ENCODE data around the gene TARM1. TPM values are rescaled to one million over a fixed set of nuclear protein-coding genes. Genes with fewer than 3 reads are reported as not detected.
"Not testable (repeated sequence)": the region's sequence is repeated elsewhere in the genome, so short reads cannot be mapped to it uniquely, and the experiment has no call there.

The TARM1 gene
- total RNA-seq, 1 donor from 2014 or later, result not detected

GRCh38 chr19:54099903-54100255, 18.7 kb upstream of the TARM1 start:
- DNase-seq (ENCODE audit: low spot score), result not testable (repeated sequence)

- DNase-seq (ENCODE audit: low spot score), result no peak
Measured at GRCh38 chr19:54099190-54099902, 18.2 kb upstream of the TARM1 start.

DNA sequence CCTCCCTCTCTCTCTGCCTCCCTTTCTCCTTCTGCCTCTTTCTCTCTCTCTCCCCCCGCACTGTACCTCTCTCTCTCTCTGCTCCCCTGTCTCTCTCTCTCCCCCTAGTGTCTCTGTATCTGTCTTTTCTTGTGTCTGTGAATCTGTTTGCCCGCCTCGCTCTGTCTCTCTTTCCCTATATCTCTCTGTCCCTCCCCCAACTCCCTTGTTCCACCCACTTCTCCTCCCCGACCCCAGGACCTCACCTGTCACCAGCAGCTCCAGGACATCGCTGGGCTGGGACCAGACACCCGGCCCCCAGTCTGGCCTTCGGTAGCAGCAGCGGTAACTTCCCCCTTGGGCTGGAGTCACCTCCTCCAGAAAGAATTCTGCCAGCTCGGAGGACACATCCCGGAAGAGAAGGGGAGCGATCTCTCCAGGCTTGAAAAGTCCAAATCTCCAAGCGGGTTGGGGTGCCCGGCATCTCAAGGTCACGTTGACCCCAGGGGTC, 15.5 kb upstream of the TARM1 start:
- peak; percentile 23 for DNase-seq (ENCODE audit: low spot score)

DNA sequence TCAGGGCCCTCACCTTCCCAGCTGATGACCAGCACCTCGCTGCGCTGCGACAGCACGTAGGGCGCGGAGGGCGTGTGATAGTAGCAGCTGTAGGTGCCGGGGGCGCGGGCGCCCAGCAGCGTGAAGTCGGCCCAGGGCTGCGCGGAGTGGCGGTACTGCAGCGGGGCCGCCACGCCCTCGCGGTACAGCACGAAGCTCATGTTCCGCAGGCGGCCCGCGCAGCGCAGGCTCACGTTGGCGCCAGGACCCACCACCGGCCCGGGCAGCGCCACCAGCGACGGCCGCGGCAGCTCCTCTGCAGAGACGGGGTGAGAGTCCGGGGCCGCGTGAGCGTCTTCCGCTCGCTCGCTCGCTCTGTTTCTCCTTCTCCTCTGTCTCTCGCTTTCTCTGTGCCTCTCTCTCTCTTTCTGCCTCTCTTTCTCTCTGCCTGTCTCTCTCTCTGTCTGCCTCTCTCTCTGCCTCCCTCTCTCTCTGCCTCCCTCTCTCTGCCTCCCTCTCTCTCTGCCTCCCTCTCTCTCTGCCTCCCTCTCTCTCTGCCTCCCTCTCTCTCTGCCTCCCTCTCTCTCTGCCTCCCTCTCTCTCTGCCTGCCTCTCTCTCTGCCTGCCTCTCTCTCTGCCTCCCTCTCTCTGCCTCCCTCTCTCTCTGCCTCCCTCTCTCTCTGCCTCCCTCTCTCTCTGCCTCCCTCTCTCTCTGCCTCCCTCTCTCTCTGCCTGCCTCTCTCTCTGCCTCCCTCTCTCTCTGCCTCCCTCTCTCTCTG, 14.9 kb upstream of the TARM1 start:
- peak; percentile 38 for DNase-seq (ENCODE audit: low spot score)

GRCh38 chr19:54095136-54095858, 14.1 kb upstream of the TARM1 start:
- no peak for DNase-seq (ENCODE audit: low spot score)

GRCh38 chr19:54094426-54095000, 13.3 kb upstream of the TARM1 start:
- DNase-seq (ENCODE audit: low spot score), result no peak

DNA sequence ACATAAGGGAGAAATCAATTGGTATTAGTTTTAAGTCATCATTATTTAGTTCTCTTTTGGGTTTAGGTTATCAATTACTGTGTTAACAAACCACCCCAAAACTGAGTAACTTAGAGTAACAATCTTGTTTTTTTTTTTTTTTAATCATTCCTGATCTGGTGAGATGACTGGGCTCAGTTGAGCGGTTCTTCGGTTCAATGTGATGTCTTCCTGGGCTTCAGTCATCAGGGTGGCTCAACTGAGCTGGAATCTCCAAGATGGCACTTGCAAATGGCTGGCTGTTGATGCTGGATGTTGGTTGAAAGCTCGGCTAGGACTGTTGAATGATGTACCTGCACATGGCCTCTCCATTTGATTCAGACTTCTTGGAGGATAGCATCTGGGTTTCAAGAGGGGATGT, 3.2 kb upstream of the TARM1 start:
- DNase-seq (ENCODE audit: low spot score), result no peak

GRCh38 chr19:54077334-54077733, 3.8 kb downstream of the TARM1 start:
- no peak for DNase-seq (ENCODE audit: low spot score)

DNA sequence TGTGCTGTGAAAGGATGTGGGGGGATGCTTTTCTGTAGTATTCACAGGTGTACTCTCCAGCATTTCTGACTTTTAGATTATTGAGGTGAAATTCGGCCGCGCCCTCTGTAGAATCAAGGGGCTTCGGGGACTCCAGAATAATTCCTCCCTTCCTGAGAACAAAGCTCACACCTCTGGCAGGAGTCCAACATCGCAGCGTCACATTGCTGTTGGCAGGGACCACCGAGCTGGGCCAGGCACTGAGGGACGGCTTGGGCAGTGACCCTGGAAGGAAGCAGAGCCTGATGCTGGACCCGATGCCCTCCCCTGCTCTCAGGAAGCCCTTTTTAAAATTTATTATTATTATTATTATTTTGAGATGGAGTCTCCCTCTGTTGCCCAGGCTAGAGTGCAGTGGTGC, 6.3 kb downstream of the TARM1 start:
- DNase-seq (ENCODE audit: low spot score), result no peak

GRCh38 chr19:54073829-54074228, 7.3 kb downstream of the TARM1 start:
- DNase-seq (ENCODE audit: low spot score), result no peak

DNA sequence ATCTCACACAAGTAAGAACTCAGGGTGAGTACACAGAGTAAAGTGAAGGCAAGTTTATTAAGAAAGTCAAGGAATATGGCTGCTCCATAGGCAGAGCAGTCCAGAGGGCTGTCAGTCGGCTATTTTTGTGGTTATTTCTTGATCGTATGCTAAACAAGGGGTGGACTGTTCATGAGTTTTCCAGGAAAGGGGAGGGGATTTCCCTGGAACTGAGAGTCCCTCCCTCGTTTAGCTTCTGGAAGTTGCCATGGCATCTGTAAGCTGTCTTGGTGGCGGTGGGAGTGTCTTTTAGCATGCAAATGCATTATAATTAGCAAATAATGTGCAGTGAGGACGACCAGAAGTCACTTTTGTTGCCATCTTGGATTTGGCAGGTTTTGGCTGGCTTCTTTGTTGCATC, 11.7 kb downstream of the TARM1 start:
- no peak for DNase-seq (ENCODE audit: low spot score)

DNA sequence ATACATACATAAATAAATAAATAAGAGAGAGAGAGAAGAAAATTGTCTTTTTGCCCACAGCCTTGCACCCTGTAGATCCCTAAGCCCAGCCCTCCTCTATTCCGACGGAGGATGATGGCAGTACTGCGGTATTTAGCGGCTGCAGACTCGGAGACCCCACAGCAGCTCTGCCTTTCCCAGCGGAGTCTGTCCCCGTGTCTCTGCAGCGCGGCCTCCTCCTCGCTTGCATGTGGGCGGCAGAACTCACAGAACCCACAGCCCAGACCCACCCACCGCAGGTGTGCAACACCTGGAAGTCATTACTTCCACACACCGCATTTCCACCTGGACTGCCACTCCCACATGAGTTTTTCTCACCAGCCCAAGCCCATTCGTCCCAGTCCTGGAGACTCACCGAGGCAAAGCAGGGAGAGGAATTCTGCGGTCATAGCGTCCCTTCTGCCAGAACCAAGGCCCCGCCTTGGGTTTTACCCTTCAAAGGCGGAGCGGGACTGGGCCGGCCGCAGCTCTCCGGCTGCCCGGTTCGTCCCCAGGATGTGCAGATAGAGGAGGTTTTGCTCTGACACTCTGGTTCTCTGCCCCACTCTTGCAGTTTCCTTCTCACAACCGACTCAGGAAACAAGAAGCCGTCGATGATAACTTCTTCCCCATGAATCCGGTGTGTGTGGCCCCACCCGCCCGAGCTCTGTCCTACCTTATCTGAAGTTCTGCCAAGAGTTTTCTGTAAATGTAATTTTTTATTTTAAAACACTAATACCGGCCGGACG, 17.6 kb downstream of the TARM1 start, which contains the start of gene VSTM1:
Gene VSTM1, minus strand, starts transcription at position 548 of the 767 bp plus-strand sequence. Its CDS starts 120 bp downstream, at position 428.
- DNase-seq (ENCODE audit: low spot score), result no peak

DNA sequence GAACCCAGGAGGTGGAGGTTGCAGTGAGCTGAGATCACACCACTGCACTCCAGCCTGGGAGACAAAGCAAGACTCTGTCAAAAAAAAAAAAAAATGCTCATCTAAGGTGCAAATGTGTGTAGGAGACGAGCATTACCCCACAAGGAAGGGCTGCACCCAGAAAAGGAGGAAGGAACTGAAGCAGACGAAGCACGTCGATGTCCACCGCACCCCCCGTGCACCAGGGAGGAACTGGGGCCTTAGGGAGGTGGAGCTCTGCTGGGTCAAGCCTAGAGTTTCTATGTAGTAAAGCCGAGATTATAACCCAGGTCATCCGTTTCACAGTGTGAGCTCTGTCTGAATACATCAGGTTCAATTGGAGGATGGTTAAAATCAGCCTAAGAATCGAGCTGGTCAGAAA, 18.5 kb downstream of the TARM1 start:
- no peak for DNase-seq (ENCODE audit: low spot score)

DNA sequence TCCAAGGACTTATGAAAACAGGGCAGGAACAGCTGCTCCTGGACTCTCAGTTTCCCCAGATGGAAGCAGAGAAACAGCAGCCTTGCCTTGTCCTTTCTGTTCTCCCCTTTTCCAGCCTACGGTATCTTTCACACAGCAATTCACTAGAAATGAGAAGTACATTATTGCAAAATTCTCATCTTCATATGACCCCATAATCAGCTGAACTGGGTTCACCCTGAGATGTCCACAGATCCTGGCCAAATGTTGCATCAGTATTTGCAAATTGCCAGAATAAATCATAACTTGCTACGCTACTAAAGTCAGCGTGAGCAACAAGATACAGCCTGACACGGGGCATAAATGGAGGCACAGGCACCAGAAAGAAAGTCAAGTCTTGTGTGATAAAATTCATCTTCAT, 33.5 kb downstream of the TARM1 start:
- no peak for DNase-seq (ENCODE audit: low spot score)

- no peak for DNase-seq (ENCODE audit: low spot score)
Measured at GRCh38 chr19:54045771-54046170, 35.4 kb downstream of the TARM1 start.

- no peak for DNase-seq (ENCODE audit: low spot score)
Measured at GRCh38 chr19:54042989-54043388, 38.2 kb downstream of the TARM1 start.

- no peak for DNase-seq (ENCODE audit: low spot score)
Measured at GRCh38 chr19:54041969-54042606, 39.1 kb downstream of the TARM1 start.

- DNase-seq (ENCODE audit: low spot score), result no peak
Measured at GRCh38 chr19:54040003-54040402, 41.2 kb downstream of the TARM1 start.

DNA sequence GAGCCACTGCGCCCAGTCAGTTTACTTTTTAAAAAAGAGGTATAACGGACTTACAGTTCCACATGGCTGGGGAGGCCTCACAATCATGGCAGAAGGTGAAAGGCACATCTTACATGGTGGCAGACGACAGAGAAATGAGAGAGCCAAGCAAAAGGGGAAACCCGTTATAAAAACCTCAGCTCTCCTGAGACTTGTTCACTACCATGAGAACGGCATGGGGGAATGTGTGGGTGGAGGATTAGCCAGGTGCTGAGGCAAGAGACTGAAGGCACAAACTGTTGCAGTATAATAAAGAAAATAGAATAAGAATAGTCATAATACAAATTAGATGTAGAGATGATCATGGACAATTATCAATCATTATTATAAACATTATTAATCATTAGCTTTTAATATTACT, 44.6 kb downstream of the TARM1 start:
- not testable (repeated sequence) for DNase-seq (ENCODE audit: low spot score)

DNA sequence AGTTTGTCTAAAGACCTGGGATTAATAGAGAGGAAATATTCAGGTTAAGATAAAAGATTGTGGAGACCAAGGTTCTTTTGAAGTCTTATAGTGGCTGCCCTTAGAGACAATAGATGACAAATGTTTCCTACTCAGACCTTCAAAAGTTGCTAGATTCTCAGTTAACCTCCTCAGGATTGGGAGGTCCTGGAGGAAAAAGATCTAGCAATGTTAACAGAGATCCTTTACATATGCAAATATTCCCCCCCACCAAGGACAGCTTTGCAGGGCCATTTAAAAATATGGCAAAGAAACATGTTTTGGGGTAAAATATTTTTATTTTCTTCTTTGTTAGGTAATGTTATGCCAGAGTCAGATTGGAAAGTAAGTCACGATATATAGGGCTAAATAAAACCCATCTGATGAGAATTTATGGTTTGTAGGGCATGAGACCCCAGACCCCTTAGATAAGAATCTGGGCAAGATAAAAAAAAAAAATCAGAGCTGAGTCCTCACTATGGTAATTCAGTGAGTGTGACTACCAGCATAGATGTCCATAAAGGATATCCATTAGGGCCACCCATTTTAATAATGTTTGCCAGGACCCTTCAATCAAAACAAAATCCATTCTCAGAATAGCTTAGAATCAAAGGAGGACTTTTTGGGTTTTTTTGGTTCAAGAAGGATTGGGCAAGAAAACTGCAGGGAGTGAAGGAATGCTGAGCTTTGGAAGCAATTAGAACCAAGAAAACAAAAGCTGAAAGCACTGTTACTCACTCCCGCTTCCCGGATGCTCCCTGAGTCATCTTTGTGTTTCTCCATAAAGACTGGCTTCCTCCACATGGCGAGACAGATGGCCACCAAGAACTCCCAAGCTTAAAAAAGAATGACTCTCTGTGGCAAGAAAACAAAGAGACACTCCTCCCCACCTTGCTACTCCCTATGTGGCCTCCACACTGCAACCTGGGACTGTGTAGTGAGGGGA, 45.7 kb downstream of the TARM1 start:
- no peak for DNase-seq (ENCODE audit: low spot score)

All from mucosa of gallbladder (tissue), 1 donor.